ENCODE data around the gene SLC2A11. TPM values are rescaled to one million over a fixed set of nuclear protein-coding genes. Genes with fewer than 3 reads are reported as not detected.
A peak's percentile ranks its signal among the peaks of the same experiment; 100 is the strongest.

Gene SLC2A11
- total RNA-seq, 2 donors from 2014 or later = 15.1 to 27.0 TPM

- no peaks in the 10 kb centered on the region for H3K36me3 ChIP-seq
- TF ChIP-seq POLR2AphosphoS5 (IDR thresholded peaks at IDR 0.05) (no peak), POLR2A (IDR thresholded peaks at IDR 0.05) (no peak)
- H3K27ac ChIP-seq = no peak overlapping the region
- WGBS = 80% methylated on average over 1 of the region's 12 CpGs
- H3K9me3 ChIP-seq = no peaks in the 10 kb centered on the region
- H3K4me1 ChIP-seq (replicated peaks) = peaks cover 10% of the 10 kb centered on the region
- intact Hi-C loops (cut with DNase I) = loop anchor here (10.0 kb wide), 1 partner anchor 403 kb away; no protein-coding TSS in a partner anchor
- no peaks in the 10 kb centered on the region for H3K27me3 ChIP-seq (replicated peaks; ENCODE audit: insufficient read depth)
- H3K4me3 ChIP-seq = no peak overlapping the region
- no peak for DNase-seq (ENCODE audit: low spot score)
Observed at GRCh38 chr22:23837496-23837859, 20.2 kb upstream of the SLC2A11 start.

GRCh38 chr22:23837911-23838680 lies 19.6 kb upstream of the SLC2A11 start:
- H3K27ac ChIP-seq = no peak overlapping the region
- intact Hi-C loops (cut with DNase I) = loop anchor here (10.0 kb wide), 1 partner anchor 403 kb away; no protein-coding TSS in a partner anchor
- H3K9me3 ChIP-seq = no peaks in the 10 kb centered on the region
- no peaks in the 10 kb centered on the region for H3K36me3 ChIP-seq
- peak overlapping the region in 1 of 2 donors; percentile 32 for H3K4me3 ChIP-seq
- no peak for DNase-seq (ENCODE audit: low spot score)
- no peak for TF ChIP-seq POLR2AphosphoS5 (IDR thresholded peaks at IDR 0.05)
- no peak for TF ChIP-seq POLR2A (IDR thresholded peaks at IDR 0.05)
- no peak for TF ChIP-seq CTCF (IDR thresholded peaks at IDR 0.05)
- WGBS = 37% methylated on average over 41 of the region's 41 CpGs
- H3K4me1 ChIP-seq (replicated peaks) = peaks cover 10% of the 10 kb centered on the region
- H3K27me3 ChIP-seq (replicated peaks; ENCODE audit: insufficient read depth) = no peaks in the 10 kb centered on the region

- H3K27me3 ChIP-seq (replicated peaks; ENCODE audit: insufficient read depth) = no peaks in the 10 kb centered on the region
- H3K36me3 ChIP-seq = no peaks in the 10 kb centered on the region
- WGBS = 2% methylated on average over 60 of the region's 70 CpGs
- peaks cover 10% of the 10 kb centered on the region for H3K4me1 ChIP-seq (replicated peaks)
- intact Hi-C loops (cut with DNase I) = loop anchor here (10.0 kb wide), 1 partner anchor 404 kb away; no protein-coding TSS in a partner anchor
- H3K4me3 ChIP-seq = peak within 1 kb of the TSS; percentile 15 to 32
- TF ChIP-seq POLR2A (IDR thresholded peaks at IDR 0.05) = no peak
- TF ChIP-seq POLR2AphosphoS5 (IDR thresholded peaks at IDR 0.05) = peak; percentile 73
- TF ChIP-seq CTCF (IDR thresholded peaks at IDR 0.05) = no peak
- DNase-seq (ENCODE audit: low spot score) = peak; percentile 94
- no peaks in the 10 kb centered on the region for H3K9me3 ChIP-seq
- H3K27ac ChIP-seq = no peak within 1 kb of the TSS
Observed at GRCh38 chr22:23838681-23839468, 18.8 kb upstream of the SLC2A11 start, which contains the start of gene DERL3. Gene DERL3 (minus strand): TSS chr22:23839006. CDS start chr22:23838987, 19 bp downstream.

- Histone ChIP-seq H3K27me3 (replicated peaks; ENCODE audit: insufficient read depth) (no peaks in the 10 kb centered on the region), H3K9me3 (no peaks in the 10 kb centered on the region), H3K4me1 (replicated peaks) (peaks cover 10% of the 10 kb centered on the region), H3K27ac (no peak overlapping the region), H3K36me3 (no peaks in the 10 kb centered on the region), H3K4me3 (no peak overlapping the region)
- intact Hi-C loops (cut with DNase I) = loop anchor here (2.0 kb wide), 1 partner anchor 73 kb away; the partner anchor contains the start of gene CHCHD10
- WGBS = 87% methylated on average over 7 of the region's 7 CpGs
- no peak for DNase-seq (ENCODE audit: low spot score)
- TF ChIP-seq POLR2AphosphoS5 (IDR thresholded peaks at IDR 0.05) (no peak), POLR2A (IDR thresholded peaks at IDR 0.05) (no peak), CTCF (IDR thresholded peaks at IDR 0.05) (no peak)
Observed at GRCh38 chr22:23840026-23840425, 17.6 kb upstream of the SLC2A11 start.

GRCh38 chr22:23841292-23841691 lies 16.4 kb upstream of the SLC2A11 start:
- Histone ChIP-seq H3K36me3 (no peaks in the 10 kb centered on the region), H3K27ac (no peak overlapping the region), H3K27me3 (replicated peaks; ENCODE audit: insufficient read depth) (no peaks in the 10 kb centered on the region), H3K9me3 (no peaks in the 10 kb centered on the region), H3K4me3 (no peak overlapping the region), H3K4me1 (replicated peaks) (peaks cover 10% of the 10 kb centered on the region)
- TF ChIP-seq POLR2A (IDR thresholded peaks at IDR 0.05) (no peak), POLR2AphosphoS5 (IDR thresholded peaks at IDR 0.05) (no peak), CTCF (IDR thresholded peaks at IDR 0.05) (no peak)
- WGBS = 82% methylated on average over 5 of the region's 5 CpGs
- DNase-seq (ENCODE audit: low spot score) = no peak
- intact Hi-C loops (cut with DNase I) = loop anchor here (2.0 kb wide), 1 partner anchor 74 kb away; the partner anchor contains the start of gene CHCHD10

Data from prostate gland (tissue), 2 donors.